ENCODE data around the gene RNF17. TPM values are rescaled to one million over a fixed set of nuclear protein-coding genes. Genes with fewer than 3 reads are reported as not detected.
"Not testable (repeated sequence)": the region's sequence is repeated elsewhere in the genome, so short reads cannot be mapped to it uniquely, and the experiment has no call there.

RNF17 gene, protein sequence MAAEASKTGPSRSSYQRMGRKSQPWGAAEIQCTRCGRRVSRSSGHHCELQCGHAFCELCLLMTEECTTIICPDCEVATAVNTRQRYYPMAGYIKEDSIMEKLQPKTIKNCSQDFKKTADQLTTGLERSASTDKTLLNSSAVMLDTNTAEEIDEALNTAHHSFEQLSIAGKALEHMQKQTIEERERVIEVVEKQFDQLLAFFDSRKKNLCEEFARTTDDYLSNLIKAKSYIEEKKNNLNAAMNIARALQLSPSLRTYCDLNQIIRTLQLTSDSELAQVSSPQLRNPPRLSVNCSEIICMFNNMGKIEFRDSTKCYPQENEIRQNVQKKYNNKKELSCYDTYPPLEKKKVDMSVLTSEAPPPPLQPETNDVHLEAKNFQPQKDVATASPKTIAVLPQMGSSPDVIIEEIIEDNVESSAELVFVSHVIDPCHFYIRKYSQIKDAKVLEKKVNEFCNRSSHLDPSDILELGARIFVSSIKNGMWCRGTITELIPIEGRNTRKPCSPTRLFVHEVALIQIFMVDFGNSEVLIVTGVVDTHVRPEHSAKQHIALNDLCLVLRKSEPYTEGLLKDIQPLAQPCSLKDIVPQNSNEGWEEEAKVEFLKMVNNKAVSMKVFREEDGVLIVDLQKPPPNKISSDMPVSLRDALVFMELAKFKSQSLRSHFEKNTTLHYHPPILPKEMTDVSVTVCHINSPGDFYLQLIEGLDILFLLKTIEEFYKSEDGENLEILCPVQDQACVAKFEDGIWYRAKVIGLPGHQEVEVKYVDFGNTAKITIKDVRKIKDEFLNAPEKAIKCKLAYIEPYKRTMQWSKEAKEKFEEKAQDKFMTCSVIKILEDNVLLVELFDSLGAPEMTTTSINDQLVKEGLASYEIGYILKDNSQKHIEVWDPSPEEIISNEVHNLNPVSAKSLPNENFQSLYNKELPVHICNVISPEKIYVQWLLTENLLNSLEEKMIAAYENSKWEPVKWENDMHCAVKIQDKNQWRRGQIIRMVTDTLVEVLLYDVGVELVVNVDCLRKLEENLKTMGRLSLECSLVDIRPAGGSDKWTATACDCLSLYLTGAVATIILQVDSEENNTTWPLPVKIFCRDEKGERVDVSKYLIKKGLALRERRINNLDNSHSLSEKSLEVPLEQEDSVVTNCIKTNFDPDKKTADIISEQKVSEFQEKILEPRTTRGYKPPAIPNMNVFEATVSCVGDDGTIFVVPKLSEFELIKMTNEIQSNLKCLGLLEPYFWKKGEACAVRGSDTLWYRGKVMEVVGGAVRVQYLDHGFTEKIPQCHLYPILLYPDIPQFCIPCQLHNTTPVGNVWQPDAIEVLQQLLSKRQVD (N-terminal part only)
- not detected for total RNA-seq

DNA sequence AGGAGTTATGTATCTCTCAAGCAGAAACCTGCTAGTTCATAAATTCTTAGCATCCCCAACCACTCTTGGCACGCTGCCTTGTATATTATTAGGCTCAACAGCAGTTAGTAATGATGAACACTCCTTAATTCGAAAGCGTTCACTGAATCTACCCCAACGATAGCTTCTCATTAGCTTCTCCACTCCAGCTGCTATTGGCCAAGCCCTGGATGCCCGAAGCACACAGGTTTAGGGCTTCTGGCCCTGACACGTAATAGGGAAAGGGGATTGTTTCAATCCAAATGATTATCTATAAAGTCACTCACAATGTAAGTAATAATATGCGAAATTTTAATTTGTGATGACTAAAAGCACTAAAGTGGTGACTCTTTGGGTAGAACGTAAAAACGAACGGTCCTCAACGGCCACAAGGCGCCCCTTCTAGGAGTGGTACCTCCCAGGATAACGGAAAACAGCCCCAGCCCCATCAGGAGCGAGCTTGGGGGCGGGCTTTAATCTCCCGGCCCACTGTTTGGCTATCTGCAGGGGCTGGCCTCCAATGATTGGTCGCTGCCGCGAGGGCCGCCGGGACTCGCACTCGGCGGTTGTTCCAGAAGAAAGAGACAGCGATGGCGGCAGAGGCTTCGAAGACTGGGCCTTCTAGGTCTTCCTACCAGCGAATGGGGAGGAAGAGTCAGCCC is at the start of gene RNF17:
Gene RNF17, plus strand, starts transcription at position 574 of the 680 bp plus-strand sequence. Its CDS starts 35 bp downstream, at position 609.
- no peak for DNase-seq

DNA sequence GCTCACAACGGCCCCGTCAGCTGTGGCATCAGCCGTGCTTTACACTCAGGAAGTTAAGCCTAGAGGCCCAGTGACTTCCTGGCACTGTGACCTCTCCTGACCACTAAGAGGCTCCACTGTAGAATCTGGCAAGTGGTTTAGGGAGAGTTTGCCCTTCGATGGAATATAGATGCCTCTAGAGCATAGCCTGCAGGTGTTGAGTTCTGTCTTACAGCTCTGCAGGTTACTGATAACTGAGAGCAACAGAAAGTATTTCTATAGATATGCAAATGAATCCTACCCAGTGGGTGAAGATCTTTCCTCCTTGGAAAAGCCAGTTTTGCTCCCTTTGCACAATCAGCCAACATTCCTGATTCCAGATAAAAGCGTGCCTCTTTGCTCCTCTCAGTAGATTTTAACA is 48.0 kb upstream of the RNF17 start:
- no peak for DNase-seq

DNA sequence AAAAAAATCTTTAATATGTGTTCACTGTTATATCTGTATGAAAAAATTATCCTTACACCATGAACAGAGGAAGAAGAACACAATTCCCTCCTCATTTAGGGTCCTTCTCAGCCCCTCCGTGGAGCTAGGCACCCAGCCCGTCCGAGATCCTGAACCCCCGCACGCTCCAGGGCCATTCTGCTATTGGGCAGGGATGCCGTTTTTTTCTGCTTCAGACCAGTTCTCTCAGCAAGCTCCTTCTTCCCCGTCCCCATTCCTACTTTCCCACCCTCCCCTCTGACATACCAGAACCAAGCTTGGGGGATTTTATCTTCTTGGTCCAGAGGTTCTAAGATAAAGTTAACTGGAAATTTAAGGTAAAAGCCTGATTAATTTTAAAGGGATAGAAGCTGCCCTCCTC is 47.5 kb upstream of the RNF17 start:
- DNase-seq = no peak

DNA sequence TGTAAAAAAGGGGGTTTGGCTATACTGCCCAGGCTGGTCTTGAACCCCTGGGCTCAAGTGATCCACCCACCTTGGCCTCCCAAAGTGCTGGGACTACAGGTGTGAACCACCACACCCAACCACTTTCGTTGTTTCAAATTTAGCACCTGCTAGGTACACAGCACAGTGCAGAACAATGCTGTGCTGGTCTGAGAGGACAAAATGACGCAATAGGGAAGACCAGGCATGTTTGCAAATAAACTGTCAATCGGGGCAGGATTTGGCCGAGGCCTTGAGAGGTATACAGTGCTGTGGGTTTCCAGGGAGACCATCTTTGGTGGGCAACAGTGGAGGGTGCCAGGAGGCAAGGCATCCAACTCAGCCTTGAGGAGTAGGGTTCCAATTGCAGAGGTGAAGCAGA is 46.8 kb upstream of the RNF17 start:
- DNase-seq = no peak

DNA sequence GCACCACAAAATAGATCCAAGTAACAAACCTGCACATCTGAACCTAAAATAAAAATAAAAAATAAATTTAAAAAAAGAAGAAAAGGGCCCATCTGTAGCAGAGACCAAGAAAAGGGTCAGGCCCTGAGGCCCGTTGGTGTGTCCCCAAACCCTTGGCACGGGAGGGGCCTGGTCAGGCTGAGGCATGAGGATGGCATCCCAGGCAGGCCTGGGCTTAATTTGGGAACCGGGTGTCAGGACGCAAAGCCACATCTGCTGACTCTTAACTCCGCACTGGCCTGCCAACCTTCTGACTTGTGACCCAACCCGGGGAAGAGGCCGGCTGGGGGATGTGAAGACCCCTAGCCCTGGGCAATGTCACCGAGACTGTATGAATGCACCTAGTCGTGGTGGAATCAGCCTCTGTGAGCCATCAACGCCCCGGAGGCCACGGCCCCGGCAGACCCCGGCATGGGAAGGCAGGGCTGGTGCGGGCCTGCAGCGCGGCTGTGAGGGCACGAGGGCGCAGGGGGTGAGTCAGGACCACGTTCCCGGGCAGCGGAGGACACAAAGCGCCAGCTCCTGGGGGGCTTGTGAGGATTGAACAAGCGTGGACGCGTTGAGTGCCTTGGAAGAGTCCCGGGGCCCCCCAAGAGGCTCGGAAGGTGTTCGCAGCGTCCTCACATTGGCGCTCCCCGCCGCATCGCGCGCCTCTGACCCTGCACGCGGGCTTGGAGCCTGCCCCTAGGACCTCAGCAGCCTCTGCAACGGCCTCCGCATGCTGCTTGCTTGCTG is 45.6 kb upstream of the RNF17 start:
- DNase-seq = no peak

DNA sequence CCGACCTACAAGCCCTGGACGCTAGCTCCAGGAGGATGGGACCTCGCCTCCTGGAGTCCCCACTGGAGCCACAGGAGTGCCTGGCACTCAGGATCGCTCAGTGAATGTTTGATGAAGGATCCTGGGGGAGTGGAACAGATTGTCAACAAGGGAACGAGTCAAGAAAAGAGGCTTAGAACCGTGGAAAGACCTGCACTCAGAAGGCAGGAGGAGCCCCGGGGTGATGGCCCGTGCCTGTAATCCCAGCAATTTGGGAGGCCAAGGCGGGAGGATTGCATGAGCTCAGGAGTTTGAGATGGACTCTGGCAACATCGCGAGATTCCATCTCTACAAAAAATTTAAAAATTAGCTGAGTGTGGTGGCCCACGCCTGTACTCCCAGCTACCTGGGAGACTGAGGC is 44.8 kb upstream of the RNF17 start:
- no peak for DNase-seq

DNA sequence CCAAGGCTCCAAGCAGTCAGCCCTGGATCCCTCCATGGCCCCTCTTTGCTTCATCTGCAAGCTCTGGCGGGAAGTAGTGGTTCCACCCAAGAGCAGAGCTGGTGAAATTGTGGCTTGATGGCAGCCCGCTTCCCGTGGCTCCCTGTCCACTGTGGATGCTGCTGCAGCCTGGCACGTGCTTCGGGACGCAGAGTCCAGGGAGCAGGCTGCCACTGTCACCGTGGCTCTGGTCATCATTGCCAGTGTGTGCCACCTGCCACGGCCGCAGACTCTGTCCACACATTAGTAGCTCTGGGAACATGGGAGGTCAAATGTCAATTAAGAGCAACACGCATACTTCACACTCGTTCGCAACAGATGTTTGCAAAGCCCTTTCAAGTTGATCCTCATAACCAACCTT is 40.8 kb upstream of the RNF17 start:
- DNase-seq = no peak

DNA sequence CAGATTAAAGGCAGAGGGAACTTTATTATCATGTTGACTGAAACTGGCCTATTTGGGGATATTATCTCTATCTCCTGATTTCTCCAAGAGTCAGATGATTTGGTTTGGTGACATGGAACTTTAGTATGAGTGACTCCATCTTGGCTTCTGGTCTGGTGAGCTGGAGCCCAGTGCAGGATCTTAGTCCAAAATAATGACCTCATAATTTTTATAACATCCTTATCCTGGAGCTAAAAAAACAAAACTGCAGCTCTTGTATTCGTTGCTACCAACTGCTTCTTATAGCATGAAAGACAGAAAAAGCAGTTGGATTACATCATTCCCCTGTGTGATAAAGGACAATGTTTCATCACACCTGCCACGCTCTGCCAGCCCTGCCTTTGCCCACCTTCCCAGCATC is 39.3 kb upstream of the RNF17 start:
- DNase-seq = no peak

DNA sequence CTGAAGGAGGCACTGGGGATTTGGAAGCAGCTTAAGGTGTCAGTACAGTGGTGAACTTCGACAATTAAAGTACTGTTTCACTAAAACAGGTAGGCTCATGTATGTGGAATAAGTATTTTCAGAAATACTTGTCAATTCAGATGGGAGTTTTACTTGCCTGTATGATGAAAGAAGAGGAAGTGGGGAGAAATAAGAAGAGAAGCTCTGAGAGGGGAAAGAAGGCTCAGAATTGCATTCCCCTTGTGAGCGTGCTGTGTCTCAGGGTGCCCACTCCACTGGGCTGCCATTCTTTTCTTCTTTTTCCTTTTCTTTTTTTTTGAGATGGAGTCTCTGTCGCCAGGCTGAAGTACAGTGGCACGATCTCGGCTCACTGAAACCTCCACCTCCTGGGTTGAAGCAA is 38.6 kb upstream of the RNF17 start:
- DNase-seq = no peak

DNA sequence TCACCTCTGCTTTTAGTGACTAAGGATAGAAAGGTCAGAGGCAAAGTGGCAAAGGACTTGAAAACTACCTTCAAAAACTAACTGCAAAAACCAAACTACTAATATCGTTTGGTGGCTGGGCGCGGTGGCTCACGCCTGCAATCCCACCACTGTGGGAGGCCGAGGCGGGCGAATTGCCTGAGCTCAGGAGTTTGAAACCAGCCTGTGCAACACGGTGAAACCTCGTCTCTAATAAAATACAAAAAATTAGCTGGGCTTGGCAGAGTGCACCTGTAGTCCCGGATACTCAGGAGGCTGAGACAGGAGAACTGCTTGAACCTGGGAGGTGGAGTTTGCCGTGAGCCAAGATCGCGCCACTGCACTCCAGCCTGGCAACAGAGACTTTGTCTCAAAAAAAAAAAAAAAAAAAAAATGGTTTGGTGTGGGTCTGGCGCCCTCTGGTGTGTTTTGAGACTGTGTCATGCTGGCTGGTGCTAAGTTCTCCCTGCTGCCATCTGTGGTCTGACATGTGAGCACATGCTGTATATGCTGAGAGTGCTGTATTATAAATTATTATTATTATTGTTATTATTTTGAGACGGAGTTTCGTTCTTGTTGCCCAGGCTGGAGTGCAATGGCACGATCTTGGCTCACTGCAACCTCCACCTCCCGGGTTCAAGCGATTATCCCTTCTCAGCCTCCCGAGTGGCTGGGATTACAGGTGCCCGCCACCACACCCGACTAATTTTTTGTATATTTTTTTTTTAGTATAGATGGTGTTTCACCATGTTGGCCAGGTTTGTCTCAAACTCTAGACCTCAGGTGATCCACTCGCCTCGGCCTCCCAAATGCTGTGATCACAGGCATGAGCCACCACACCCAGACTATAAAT is 36.0 kb upstream of the RNF17 start:
- DNase-seq = peak; percentile 51

DNA sequence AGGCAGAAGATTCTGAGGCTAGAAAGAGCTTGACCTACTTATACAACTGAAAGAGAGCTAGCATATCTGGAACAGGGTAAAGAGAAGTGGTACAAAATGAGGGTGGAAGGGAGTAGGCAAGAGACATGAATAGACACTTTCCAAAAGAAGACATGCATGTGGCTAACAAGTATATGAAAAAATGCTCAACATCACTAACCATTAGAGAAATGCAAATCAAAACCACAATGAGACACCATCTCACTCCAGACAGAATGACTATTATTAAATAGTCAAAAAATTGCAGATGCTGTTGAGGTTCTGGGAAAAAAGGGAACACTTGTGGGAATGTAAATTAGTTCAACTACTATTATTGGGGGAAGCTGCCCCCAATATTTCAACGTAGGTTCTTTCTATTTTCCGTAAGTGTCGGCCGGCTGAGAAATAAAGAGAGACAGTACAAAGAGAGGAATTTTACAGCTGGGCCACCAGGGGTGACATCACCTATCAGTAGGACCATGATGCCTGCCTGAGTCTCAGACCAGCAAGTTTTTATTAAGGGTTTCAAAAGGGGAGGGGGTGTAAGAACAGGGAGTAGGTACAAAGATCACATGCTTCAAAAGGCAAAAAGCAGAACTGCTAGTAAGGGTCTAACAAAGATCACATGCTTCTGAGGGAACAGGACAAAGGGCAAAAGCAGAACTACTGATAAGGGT is 32.9 kb upstream of the RNF17 start:
- not testable (repeated sequence) for DNase-seq

DNA sequence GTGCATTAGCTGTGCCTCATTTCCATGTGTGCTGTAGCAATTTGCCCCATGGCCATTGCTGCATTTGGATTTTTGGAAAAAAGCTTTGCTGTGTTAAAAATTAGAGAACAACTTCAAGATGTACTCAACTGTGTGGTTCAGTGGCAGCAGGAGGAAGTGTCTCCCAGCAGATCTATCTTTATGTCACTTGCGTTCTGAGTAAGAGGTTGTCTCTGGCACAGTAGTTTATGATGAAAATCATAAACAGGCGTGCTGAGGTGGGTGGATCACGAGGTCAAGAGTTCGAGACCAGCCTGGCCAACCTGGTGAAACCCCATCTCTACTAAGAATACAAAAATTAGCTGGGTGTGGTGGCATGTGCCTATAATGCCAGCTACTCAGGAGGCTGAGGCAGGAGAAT is 29.0 kb upstream of the RNF17 start:
- DNase-seq = no peak

DNA sequence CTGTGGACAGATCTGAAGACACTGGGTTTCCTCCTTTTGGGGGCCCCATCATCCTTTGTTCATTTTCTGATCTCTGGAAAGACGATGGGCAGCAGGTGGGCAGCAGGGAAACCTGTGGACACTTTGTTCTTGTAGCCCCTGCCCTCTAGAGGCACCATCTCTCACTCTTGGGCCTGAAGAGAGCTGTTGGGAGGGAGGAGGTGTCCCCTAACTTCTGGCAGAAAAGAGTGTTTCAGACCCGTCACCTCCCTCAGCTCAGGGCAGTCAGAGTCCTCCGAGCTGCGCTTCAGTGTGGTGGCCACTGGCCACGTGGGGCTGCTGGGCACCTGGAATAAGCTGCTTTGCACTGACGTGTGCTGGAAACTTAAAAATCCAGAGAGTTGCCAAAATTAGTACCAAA is 26.9 kb upstream of the RNF17 start:
- no peak for DNase-seq

DNA sequence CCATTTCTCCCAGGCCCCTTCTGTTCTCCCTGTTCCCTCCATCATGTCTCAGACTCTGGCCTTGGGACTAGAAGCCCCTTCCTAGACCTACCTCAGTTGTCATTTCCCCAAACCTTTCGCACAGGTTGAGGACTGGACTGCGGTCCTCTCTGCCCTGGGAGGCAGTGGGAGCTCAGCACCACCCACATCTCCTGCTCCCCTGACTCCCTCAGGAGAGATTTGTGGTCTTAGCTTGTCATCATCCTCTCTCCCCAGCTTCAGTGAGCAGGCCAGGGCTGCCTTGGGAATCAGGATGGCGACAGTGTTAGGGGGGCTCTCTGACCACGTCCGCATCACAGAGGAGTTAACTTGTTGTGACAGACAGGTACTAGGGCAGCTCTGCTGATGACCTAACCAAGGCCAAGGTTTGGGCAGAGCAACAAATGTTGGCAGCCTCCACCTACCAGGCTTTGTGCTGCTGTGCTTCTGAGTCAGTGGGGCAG is 25.6 kb upstream of the RNF17 start:
- no peak for DNase-seq

DNA sequence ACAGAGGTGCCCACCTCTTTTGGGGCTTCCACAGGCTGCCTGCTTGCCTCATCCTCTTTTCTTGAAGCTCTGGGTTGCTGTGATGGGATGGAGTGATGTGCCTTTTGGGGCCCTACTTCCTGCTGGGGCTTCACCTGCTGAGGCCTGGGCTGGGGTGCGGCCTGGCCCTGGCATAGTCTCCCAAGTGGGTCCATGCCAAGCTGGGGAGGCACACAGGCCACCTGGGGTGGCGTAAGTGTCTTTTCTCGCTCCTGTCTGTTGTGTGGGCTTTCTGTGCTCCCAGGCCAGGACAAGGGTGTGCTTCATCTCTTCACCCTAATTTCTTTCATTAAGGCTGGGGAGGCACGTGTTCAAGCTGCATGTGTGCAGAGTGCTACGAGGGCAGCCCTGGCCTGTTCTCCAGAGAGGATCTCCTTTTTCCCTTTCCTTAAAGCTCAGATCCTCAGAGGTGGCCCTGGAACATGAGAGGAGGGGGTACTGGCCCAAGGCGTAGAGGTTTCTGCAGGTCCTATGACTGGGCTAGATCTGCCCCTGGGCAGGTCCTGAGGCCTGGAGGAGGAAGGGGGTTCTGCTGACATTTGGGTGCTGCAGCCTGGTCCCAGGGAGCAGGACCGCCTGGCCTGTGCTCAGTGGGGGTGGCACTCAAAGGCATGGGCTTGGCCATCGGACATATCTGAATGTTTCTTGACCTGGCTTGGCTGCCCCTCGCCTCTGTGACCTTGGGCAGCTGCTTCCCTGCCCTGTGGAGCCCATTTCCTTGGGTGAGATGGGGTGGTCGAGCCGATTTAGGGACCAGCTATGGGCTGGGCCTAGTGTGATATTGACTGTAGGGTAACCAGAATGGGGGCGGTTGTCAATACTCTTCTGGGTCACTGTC is 23.7 kb upstream of the RNF17 start:
- no peak for DNase-seq

DNA sequence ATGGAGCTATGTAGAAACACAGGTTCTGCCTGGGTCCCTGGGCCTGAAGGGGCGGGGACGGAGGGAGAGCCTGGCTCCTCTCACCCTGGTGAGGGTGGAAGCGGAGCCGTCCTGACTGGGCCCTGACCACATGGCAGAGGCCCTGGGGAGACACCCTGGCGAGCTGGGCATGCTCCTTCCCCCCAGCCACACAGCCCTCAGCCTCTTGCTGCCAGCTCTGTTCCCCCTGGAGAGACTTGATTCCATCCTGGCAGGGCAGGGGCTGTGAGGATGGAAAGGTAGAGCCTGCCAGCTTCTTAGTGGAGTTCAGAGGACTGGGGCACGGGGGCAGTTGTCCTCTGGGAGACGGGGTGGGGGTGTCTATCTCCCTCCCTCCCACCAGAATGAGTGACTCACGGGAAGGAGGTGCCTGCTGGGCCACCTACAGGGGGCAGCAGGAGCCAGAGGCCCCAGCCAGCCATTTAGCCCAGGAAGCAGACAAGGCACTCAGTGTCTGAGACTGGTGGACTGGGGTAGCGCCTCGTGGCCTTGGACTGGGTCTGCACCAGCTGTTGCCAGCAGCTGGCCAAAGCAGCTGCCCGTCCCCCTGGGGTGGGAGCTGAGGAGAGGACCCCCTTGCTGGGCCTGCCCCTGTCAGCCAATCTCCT is 22.8 kb upstream of the RNF17 start:
- DNase-seq = no peak

DNA sequence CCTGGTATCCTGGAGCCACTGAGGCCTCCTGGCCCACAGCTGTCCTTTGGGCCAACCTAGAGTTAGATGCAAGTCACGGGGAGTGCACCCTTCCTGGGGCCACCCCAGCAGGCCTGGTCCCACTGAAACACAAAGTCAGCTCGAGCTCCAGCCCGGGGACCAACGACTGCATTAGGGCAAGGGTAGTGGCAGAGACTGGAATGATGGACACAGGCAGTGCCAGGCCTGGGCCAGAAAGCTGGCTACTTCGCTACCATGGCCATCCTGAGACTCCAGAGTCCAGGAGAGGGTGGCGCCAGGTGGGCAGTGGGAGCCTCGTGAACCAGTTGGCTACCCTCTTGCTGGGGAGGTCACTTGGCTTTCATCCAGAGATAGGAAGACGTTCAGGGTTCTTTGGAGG is 22.2 kb upstream of the RNF17 start:
- DNase-seq = no peak

DNA sequence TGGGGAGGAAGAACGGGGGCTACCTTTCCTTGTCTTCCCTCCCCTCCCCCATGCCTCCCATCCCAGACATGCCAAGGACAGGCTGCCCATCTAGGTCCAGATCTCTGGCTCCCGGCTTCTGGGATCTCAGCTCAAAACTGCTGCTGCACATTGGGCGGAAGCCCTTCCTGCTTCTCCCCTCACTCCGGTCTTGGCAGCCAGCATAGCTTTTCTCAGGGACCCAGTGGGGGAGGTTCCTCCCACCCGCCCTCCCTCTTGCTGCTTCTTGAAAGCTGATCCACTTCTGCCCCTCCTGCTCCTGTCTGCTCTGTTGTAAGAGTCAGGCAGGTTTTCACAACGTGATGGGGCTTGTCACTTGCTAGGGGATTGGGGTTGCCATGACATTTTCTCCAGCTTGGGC is 21.7 kb upstream of the RNF17 start:
- no peak for DNase-seq
